ENCODE data around the gene EIF2B2.
"Not testable (repeated sequence)": the region's sequence is repeated elsewhere in the genome, so short reads cannot be mapped to it uniquely, and the experiment has no call there.

The EIF2B2 gene

DNA sequence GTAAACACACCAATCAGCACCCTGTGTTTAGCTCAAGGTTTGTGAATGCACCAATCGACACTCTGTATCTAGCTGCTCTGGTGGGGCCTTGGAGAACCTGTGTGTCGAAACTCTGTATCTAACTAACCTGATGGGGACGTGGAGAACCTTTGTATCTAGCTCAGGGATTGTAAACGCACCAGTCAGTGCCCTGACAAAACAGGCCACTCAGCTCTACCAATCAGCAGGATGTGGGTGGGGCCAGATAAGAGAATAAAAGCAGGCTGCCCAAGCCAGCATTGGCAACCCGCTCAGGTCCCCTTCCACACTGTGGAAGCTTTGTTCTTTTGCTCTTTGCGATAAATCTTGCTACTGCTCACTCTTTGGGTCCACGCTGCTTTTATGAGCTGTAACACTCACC, 6.9 kb upstream of the EIF2B2 start:
- DNase-seq: not testable (repeated sequence)

GRCh38 chr14:75001261-75001660, 1.5 kb upstream of the EIF2B2 start:
- no peak for DNase-seq

GRCh38 chr14:75001899-75002298, 822 bp upstream of the EIF2B2 start:
- DNase-seq: no peak

- DNase-seq: no peak
Observed at GRCh38 chr14:75003250-75004027, 718 bp downstream of the EIF2B2 start.

GRCh38 chr14:75005357-75005756, 2.6 kb downstream of the EIF2B2 start:
- no peak for DNase-seq

DNA sequence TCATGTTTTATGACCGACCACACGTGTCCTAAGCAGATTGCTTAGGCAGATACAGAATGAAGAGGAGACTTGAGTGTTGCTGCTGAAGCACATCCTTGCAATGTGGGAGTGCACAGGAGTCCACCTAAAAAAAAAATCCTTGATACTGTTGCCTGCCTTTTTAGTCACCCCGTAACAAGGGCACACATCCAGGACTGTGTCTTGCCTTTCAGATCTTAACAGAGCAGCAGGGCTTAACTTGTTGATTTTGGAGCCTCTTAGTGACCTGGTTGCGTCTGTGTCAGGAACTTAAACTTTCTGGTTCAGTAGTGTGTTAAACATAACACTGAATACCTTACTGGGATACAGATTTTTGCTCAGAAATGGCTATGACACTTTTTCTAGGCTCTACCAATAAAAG, 6.5 kb downstream of the EIF2B2 start:
- DNase-seq: no peak

DNA sequence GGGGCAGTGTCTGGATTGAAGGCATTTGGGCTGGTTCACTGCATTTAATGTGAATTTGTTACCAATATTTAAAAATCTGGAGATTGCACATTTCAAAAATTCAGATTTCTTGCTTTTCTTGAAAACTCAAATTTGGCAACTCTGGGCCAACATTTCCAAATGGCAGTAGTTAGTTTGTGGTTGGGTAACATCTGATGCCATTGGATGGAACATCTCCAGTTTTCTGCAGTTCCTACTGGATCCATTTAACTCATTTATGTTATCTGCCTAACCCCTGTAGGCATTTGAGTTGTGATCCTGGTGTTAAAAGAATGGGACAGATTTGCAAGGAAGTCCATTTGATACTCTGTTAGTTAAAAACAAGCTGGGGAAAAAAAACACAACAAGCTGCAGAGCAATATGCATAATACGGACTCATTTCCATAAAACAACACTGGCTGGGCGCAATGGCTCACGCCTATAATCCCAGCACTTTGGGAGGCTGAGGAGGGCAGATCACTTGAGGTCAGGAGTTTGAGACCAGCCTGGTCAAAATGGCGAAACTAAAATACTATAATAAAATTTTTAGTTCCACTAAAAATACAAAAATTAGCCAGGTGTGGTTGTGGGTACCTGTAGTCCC, 7.9 kb downstream of the EIF2B2 start:
- DNase-seq: no peak

- no peak for DNase-seq
Observed at GRCh38 chr14:75011356-75011994, 8.8 kb downstream of the EIF2B2 start.

DNA sequence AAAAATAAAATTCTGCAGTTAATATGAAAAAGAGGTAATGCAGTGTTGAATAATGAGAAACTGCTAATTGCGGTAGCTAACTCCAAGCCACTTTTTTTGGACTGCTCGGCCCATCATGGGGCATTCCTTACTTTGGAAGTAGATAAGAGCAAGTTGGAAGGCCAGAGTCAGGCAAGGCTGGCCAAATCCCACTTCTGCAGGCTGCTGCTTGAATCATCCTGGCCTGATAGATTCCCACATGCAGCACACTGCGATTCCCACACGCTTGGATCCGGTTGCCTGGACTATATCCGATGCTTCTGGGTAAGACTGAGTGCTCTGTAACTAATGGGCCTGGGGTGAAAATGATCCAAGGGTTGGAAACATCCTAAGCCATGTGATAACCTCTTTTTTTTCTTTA, 10.6 kb downstream of the EIF2B2 start:
- DNase-seq: no peak

DNA sequence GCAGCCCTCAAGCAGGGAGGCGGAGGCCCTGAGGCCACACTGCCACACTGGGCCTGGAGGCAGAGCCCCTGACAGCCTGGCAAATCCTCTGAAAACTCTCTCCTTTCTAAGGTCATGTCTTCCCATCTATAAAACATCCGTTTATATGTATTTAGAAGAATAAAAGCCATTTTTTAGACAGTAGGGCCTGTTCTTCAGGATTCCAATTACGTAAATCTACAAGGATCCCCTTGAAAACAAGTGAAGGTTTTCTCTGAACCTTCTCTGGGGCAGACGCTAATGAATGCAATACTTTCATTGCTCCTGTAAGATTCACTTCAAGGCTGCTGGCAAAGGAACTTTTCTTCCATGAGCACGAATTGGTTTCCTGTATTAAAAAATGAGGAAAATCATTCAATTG, 12.8 kb downstream of the EIF2B2 start:
- DNase-seq: no peak

- DNase-seq: no peak
Observed at GRCh38 chr14:75016815-75017214, 14.1 kb downstream of the EIF2B2 start.

DNA sequence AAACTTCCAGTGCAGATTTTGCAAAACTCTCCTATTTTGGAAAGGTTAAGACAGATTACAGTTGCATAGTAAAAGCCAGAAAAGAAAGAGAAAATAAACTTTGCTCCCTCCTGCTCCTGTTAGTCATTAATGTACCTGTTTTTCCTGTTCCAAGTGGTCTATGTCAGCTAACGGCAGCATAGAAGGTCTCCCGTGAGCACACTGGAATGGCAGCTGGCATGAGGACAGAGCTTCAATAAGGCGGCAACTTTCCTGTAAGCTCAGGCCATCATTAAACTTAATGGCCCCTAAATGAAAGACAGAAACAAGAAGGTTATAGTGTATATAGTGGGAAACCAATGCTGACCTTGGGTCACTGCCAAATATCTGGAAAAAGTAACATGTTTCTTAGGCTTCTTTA, 16.0 kb downstream of the EIF2B2 start:
- DNase-seq: no peak

- DNase-seq: no peak
Observed at GRCh38 chr14:75022655-75023054, 19.9 kb downstream of the EIF2B2 start.

GRCh38 chr14:75023108-75023507, 20.4 kb downstream of the EIF2B2 start:
- no peak for DNase-seq

DNA sequence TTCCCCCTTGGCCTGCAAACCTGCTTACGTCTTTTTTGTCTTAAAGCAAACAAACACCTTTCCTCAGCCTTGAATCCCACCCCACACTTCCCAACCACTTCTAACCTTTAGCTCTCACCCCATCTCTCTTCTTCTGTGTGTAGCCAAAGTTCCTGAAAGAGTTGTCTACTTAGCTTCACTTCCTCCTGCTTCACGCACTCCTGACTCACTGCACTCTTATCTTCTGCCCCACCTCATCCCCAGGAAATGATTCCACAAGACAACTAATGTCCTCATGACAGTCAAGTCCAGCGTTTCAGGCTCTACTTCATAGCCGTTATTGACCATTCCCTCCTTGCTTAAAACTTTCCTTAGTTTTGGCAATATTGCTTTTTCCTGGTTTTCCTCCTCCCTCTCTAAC, 22.4 kb downstream of the EIF2B2 start:
- no peak for DNase-seq

- DNase-seq: no peak
Observed at GRCh38 chr14:75025876-75026275, 23.2 kb downstream of the EIF2B2 start.

GRCh38 chr14:75030147-75030546, 27.4 kb downstream of the EIF2B2 start:
- DNase-seq: no peak

GRCh38 chr14:75032939-75033338, 30.2 kb downstream of the EIF2B2 start:
- no peak for DNase-seq

DNA sequence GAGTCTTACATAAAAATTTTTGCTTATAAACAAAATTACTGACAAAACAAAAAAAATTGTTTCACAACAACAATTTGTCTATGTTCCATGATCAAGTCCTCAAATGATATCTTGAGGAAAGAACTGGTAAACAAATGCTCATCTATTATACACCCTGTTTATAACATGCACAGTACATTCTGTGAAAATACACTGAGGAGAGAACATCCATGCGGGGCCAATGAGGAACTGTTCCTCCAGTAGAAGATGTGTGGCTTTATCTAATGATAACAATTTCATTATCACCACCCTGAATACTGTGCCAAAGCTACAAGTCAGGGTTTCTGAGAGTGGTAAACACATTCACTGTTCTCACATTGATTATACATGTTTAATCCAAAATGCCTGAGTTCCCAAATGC, 37.8 kb downstream of the EIF2B2 start:
- no peak for DNase-seq

DNA sequence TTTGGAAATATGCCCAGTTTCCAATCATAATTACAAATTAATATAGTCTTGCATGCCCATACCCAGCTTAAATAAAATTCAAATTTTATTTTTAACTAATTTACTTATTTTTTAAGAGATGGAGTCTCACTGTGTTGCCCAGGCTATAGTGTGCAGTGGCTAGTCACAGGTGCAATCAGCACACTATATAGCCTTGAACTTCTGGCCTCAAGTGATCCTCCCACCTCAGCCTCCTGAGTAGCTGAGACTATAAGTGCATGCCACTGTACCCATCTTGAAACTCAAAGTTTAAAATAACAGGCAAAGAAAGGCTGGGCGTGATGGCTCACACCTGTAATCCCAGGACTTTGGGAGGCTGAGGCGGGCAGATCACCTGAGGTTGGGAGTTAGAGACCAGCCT, 38.2 kb downstream of the EIF2B2 start:
- no peak for DNase-seq

GRCh38 chr14:75041613-75042012, 38.9 kb downstream of the EIF2B2 start:
- no peak for DNase-seq

DNA sequence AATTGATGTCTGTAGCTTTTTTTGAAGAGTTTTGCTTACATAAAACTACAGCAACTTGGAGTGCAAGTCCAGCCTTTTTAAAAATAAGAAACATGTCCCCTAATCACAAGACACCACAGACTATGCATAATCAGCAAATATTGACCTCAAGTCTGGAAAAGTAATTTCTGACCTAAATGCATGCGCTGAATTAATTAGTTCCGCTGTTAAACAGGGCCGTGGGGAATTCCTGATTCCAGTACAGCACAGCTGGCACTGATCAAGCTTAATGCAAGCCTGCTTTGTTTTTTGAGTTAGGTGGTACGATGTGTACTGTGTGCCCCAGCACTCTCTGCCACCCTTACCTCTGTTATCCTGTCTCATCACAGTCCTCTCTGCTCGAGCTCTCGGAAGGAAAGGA, 39.3 kb downstream of the EIF2B2 start:
- no peak for DNase-seq

DNA sequence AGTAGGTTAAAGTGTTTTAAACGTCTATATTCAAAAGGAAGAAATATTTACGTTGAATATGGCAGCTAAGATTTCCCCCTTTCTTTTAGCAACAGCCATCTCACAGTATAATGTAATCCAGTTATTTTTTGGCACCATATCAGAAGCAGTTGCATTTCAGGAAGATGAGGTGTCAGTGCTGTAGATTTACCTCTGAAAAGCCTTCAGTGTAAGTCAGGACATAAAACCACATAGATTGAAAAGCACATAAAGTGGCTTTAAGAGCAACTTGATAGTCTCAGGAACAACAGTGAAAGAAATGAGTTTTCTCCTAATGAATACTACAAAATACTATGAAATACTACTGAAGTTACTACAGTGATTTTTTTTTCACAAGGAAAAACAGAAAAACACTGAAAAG, 41.6 kb downstream of the EIF2B2 start:
- DNase-seq: no peak

- no peak for DNase-seq
Observed at GRCh38 chr14:75044752-75045151, 42.0 kb downstream of the EIF2B2 start.
